Tibial nerve (tissue), 4 donors: ENCODE data around the gene CDK19. TPM values are rescaled to one million over a fixed set of nuclear protein-coding genes. Genes with fewer than 3 reads are reported as not detected.

Source experiments
- DNase-seq, 2 donors: peaks; one replicate each; pipeline ENCODE4 v3.0.0-alpha.2; 2019; ENCODE audit warnings: low spot score in 2 of 2
- H3K27ac ChIP-seq, 4 donors: fragments of 200-600 bp; sonication (generic) in 3 of 4; one replicate each; pipeline ENCODE4 v1.5.1; 2017 to 2019; ENCODE audit warnings: mild to moderate bottlenecking in 1 of 4
- H3K27me3 ChIP-seq, 2 donors: fragments of 200-600 bp; sonication (generic) in 1 of 2; one replicate each; pipeline versions ENCODE4 v1.5.1 to v1.6.0; 2017 to 2019
- H3K36me3 ChIP-seq, 3 donors: fragments of 200-600 bp; sonication (generic); one replicate each; pipeline ENCODE4 v1.5.1; 2018 to 2019
- H3K4me1 ChIP-seq, 4 donors: fragments of 200-600 bp; sonication (generic) in 3 of 4; one replicate each; pipeline ENCODE4 v1.5.1; 2017 to 2019
- H3K4me3 ChIP-seq, 4 donors: fragments of 200-600 bp; sonication (generic) in 3 of 4; one replicate each; pipeline ENCODE4 v1.5.1; 2017 to 2019; ENCODE audit warnings: mild to moderate bottlenecking in 1 of 4, moderate library complexity in 1 of 4
- H3K9me3 ChIP-seq, 4 donors: fragments of 200-600 bp; sonication (generic) in 3 of 4; one replicate each; pipeline ENCODE4 v1.5.1; 2017 to 2019
- CTCF ChIP-seq, 5 experiments: fragments of 200-600 bp in 3 of 5; fragments of 450-650 bp in 2 of 5; sonication (generic) in 3 of 5; IDR thresholded peaks; one replicate each; pipeline ENCODE4 v1.5.1; 2016 to 2019; ENCODE audit warnings: antibody characterized with exemption in 5 of 5, mild to moderate bottlenecking in 3 of 5, moderate library complexity in 2 of 5
- EP300 ChIP-seq, 2 donors: sonication (generic); formaldehyde crosslinking; IDR thresholded peaks; one replicate each; pipeline ENCODE4 v1.6.1; 2017; ENCODE audit warnings: antibody characterized with exemption in 2 of 2, mild to moderate bottlenecking in 1 of 2
- POLR2A ChIP-seq, 2 donors: fragments of 450-650 bp; IDR thresholded peaks; one replicate each; pipeline ENCODE4 v1.6.1; 2017; ENCODE audit warnings: antibody characterized with exemption in 2 of 2, mild to moderate bottlenecking in 2 of 2, moderate library complexity in 2 of 2
- WGBS, 2 donors: methylation state at CpG; one replicate each; pipeline ENCODE4 v1.1.5; 2018; 5-methylcytosine and 5-hydroxymethylcytosine counted together
- total RNA-seq, 4 donors: library from RNA; depleted of rRNA; stranded (reverse); fragments of >200 nt; gene quantifications; one replicate each; pipeline ENCODE4 v1.1.0, GENCODE V29; 2016

Gene CDK19
- total RNA-seq, 4 donors from 2014 or later = 18.6 to 29.3 (median 24.3) TPM

- Histone ChIP-seq H3K27me3 (no peaks in the 10 kb centered on the region), H3K36me3 (no peaks in the 10 kb centered on the region), H3K4me3 (peak overlapping the region; percentile 83 to 98 (median 88)), H3K9me3 (peaks cover 0 to 3% (median 0%) of the 10 kb centered on the region in 4 donors), H3K27ac (peak overlapping the region; percentile 91 to 98 (median 96)), H3K4me1 (peaks cover 0 to 30% (median 3%) of the 10 kb centered on the region in 4 donors)
- 3% methylated on average over 29 to 48 of the region's 86 CpGs for WGBS, 2 donors
- DNase-seq = peak; percentile 25 to 26
- no peak for TF ChIP-seq CTCF (IDR thresholded peaks at IDR 0.05)
- TF ChIP-seq POLR2A (IDR thresholded peaks at IDR 0.05) = no peak
- TF ChIP-seq EP300 (IDR thresholded peaks at IDR 0.05) = peak in 1 of 2 donors; percentile 0
Observed at GRCh38 chr6:110814102-110815014, 911 bp downstream of the CDK19 start.

DNA sequence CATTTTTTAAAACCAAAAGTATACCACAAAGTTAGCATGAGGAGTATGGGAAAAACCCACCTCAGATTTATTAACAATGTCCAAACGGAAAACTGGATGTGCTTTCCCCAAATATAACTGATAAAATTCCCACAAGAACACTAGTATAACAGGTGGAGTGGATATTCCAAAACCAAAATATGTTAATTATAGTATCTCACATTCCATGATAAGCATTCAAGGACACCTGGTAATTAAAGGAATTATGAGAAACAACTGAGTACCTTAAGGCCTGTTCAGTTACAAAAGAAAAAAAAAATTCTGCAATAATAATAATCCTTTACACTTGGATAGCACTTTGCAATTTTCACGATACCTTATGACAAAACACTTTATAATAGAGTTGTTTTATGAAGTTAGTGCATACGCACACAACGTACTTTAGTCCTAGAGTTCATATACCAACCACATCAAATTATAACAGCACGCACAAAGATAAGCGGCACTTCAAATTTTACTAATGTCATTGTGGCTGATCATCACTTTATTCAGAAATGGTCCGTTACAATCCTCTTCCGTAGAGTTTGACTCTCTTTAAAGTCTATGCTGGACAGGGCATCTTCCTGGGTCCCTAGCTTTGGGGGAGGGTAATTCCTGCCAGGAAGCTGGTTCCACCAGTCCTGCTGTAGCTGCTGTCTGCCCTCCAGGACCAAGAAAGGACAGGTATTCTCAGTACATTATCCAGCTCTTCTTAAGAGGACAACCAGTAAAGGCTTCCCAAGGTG lies 1.7 kb downstream of the CDK19 start:
- Histone ChIP-seq H3K27me3 (no peaks in the 10 kb centered on the region), H3K4me1 (peaks cover 0 to 30% (median 3%) of the 10 kb centered on the region in 4 donors), H3K9me3 (peaks cover 0 to 3% (median 0%) of the 10 kb centered on the region in 4 donors), H3K4me3 (peak overlapping the region; percentile 83 to 98 (median 88)), H3K36me3 (no peaks in the 10 kb centered on the region), H3K27ac (peak overlapping the region; percentile 91 to 98 (median 96))
- WGBS, 2 donors = 72% methylated on average over 8 of the region's 8 CpGs
- peak in 1 of 2 donors; percentile 6 for DNase-seq
- TF ChIP-seq POLR2A (IDR thresholded peaks at IDR 0.05) (no peak), CTCF (IDR thresholded peaks at IDR 0.05) (no peak), EP300 (IDR thresholded peaks at IDR 0.05) (no peak)

GRCh38 chr6:110812719-110813118 lies 2.5 kb downstream of the CDK19 start:
- Histone ChIP-seq H3K9me3 (peaks cover 0 to 3% (median 0%) of the 10 kb centered on the region in 4 donors), H3K27me3 (no peaks in the 10 kb centered on the region), H3K4me3 (no peak overlapping the region), H3K27ac (no peak overlapping the region), H3K4me1 (peaks cover 0 to 30% (median 3%) of the 10 kb centered on the region in 4 donors), H3K36me3 (no peaks in the 10 kb centered on the region)
- DNase-seq = no peak
- TF ChIP-seq CTCF (IDR thresholded peaks at IDR 0.05) (no peak), POLR2A (IDR thresholded peaks at IDR 0.05) (no peak), EP300 (IDR thresholded peaks at IDR 0.05) (no peak)
- WGBS, 2 donors = 68 to 87% methylated on average over 4 of the region's 4 CpGs

GRCh38 chr6:110810896-110811586 lies 4.2 kb downstream of the CDK19 start:
- no peaks in the 10 kb centered on the region for H3K27me3 ChIP-seq
- peaks cover 0 to 18% (median 3%) of the 10 kb centered on the region in 4 donors for H3K4me1 ChIP-seq
- peaks cover 0 to 3% (median 0%) of the 10 kb centered on the region in 4 donors for H3K9me3 ChIP-seq
- H3K4me3 ChIP-seq = no peak overlapping the region
- H3K36me3 ChIP-seq = no peaks in the 10 kb centered on the region
- 96% methylated on average over 10 of the region's 10 CpGs for WGBS, 2 donors
- TF ChIP-seq EP300 (IDR thresholded peaks at IDR 0.05) (no peak), POLR2A (IDR thresholded peaks at IDR 0.05) (no peak), CTCF (IDR thresholded peaks at IDR 0.05) (no peak)
- H3K27ac ChIP-seq = no peak overlapping the region
- no peak for DNase-seq
